GM12878 (cell line): Measurements from ENCODE around the gene RASA1. TPM values are rescaled to one million over a fixed set of nuclear protein-coding genes. Genes with fewer than 3 reads are reported as not detected.

Experiments
- ATAC-seq: fragments of 200-7000 bp; cut with Tn5 transposase; 3 replicates; pipeline ENCODE4 v1.9.1; 2020; ENCODE audit warnings: mild to moderate bottlenecking, moderate library complexity
- BruUV-seq: library from RNA; stranded (reverse); fragments of 400-500 nt; replicated peaks from 2 replicates; lab custom pipeline; 2021; lab: Mats Ljungman, UMichigan
- CTCF ChIA-PET: fragments of 300-600 bp; sonication (Branson Sonifier 250); formaldehyde crosslinking; extraction: SDS; loops from one replicate; lab custom pipeline; 2021; ENCODE audit warnings: inconsistent platforms; lab: Yijun Ruan, JAX
- POLR2A ChIA-PET: fragments of 350-600 bp; formaldehyde crosslinking; extraction: SDS; loops from one replicate; lab custom pipeline; 2021; ENCODE audit warnings: inconsistent platforms; lab: Charles Lee
- RAD21 ChIA-PET: fragments of 300-600 bp; sonication (Branson Sonifier 250); formaldehyde crosslinking; loops from one replicate; lab custom pipeline; 2023; ENCODE audit warnings: antibody characterized with exemption; ENCODE audit not compliant: unreplicated experiment; lab: Charles Lee
- SMC1A ChIA-PET: fragments of 300-600 bp; sonication (Branson Sonifier 250); formaldehyde crosslinking; loops from one replicate; lab custom pipeline; 2023; ENCODE audit not compliant: unreplicated experiment, uncharacterized antibody; lab: Charles Lee
- DNase-seq: peaks from one replicate; pipeline ENCODE4 v3.0.0-alpha.2; 2011; ENCODE audit warnings: low read depth, low spot score
- FAIRE-seq: peaks from 3 replicates; lab custom pipeline; 2011; peaks lifted over from hg19 to GRCh38; lab: Jason Lieb, UNC
- H2AFZ ChIP-seq: 2 replicates; pipeline ENCODE4 v1.6.0; 2011; ENCODE audit warnings: low read depth, low read length, control low read depth; ENCODE audit not compliant: control insufficient read depth
- H3K27ac ChIP-seq: 2 replicates; pipeline ENCODE4 v1.5.1; 2011; ENCODE audit warnings: control low read depth; ENCODE audit not compliant: control insufficient read depth, insufficient read depth
- H3K27me3 ChIP-seq, 2 experiments: replicated peaks in 1 of 2; 2 replicates each; pipeline versions ENCODE4 v1.6.0 to v1.6.1; 2011; ENCODE audit warnings: low read length in 1 of 2; ENCODE audit not compliant: control insufficient read depth in 2 of 2, insufficient read depth in 2 of 2
- H3K36me3 ChIP-seq, 2 experiments: 2 replicates each; pipeline ENCODE4 v1.5.1; 2011; ENCODE audit warnings: low read length in 1 of 2; ENCODE audit not compliant: control insufficient read depth in 2 of 2, insufficient read depth in 2 of 2
- H3K4me1 ChIP-seq: 2 replicates; pipeline ENCODE4 v1.6.1; 2011; ENCODE audit warnings: mild to moderate bottlenecking, low read length, moderate library complexity, mixed read lengths; ENCODE audit not compliant: control insufficient read depth, insufficient read depth
- H3K4me2 ChIP-seq: 2 replicates; pipeline ENCODE4 v1.6.0; 2011; ENCODE audit warnings: control low read depth; ENCODE audit not compliant: control insufficient read depth, insufficient read depth
- H3K4me3 ChIP-seq: fragments of 200-600 bp; sonication (generic); 2 replicates; pipeline ENCODE4 v1.5.1; 2016
- H3K79me2 ChIP-seq: 2 replicates; pipeline ENCODE4 v1.6.0; 2011; ENCODE audit warnings: low read length; ENCODE audit not compliant: control insufficient read depth, insufficient read depth
- H3K9ac ChIP-seq: 2 replicates; pipeline ENCODE4 v1.8.0; 2011; ENCODE audit warnings: low read length, control low read depth, mixed read lengths; ENCODE audit not compliant: control insufficient read depth, insufficient read depth
- H3K9me3 ChIP-seq: replicated peaks from 3 replicates; pipeline ENCODE4 v1.5.1; 2011; ENCODE audit warnings: mild to moderate bottlenecking, low read length; ENCODE audit not compliant: control insufficient read depth, insufficient read depth
- H4K20me1 ChIP-seq: 2 replicates; pipeline ENCODE4 v1.6.0; 2011; ENCODE audit not compliant: control insufficient read depth, insufficient read depth
- ASH2L ChIP-seq: fragments of 300-600, 200-600 bp; sonication (generic); IDR thresholded peaks from 2 replicates; pipeline ENCODE4 v1.6.1; 2017; ENCODE audit warnings: low read depth, mild to moderate bottlenecking, borderline replicate concordance
- BRCA1 ChIP-seq: IDR thresholded peaks from 2 replicates; pipeline ENCODE4 v1.6.1; 2011; ENCODE audit warnings: low read depth, low read length, improper control_type of control experiment
- CEBPB ChIP-seq, 2 experiments: fragments of 150-350 bp in 1 of 2; IDR thresholded peaks; 2 replicates each; pipeline ENCODE4 v1.6.1; 2012 to 2014; ENCODE audit warnings: low read depth in 2 of 2, low read length in 2 of 2, borderline replicate concordance in 1 of 2, inconsistent platforms in 1 of 2
- HCFC1 ChIP-seq: fragments of 150-350 bp; IDR thresholded peaks from 2 replicates; pipeline ENCODE4 v1.6.1; 2014; ENCODE audit warnings: low read length
- HDAC6 ChIP-seq: fragments of 200-600 bp; sonication (generic); IDR thresholded peaks from one replicate; pipeline ENCODE4 v1.8.0; 2017; ENCODE audit warnings: antibody characterized with exemption; ENCODE audit not compliant: unreplicated experiment
- JUNB ChIP-seq: IDR thresholded peaks from 2 replicates; pipeline ENCODE4 v1.6.1; 2016; ENCODE audit warnings: antibody characterized with exemption, mild to moderate bottlenecking
- NR2C1 ChIP-seq: fragments of 450-650 bp; IDR thresholded peaks from 2 replicates; pipeline ENCODE4 v1.6.1; 2017; ENCODE audit warnings: antibody characterized with exemption, mild to moderate bottlenecking, moderate library complexity
- PAX8 ChIP-seq: fragments of 450-650 bp; IDR thresholded peaks from 2 replicates; pipeline ENCODE4 v1.6.1; 2017; ENCODE audit warnings: mild to moderate bottlenecking, moderate library complexity
- SMAD1 ChIP-seq: fragments of 450-650 bp; IDR thresholded peaks from 2 replicates; pipeline ENCODE4 v1.6.1; 2018; ENCODE audit warnings: mild to moderate bottlenecking, low read depth; ENCODE audit not compliant: partially characterized antibody
- SREBF2 ChIP-seq: IDR thresholded peaks from 2 replicates; pipeline ENCODE4 v1.6.1; 2012; ENCODE audit warnings: mild to moderate bottlenecking, low read length
- YY1 ChIP-seq: IDR thresholded peaks from 2 replicates; pipeline ENCODE4 v1.6.1; 2011; ENCODE audit warnings: low read depth, mild to moderate bottlenecking, low read length
- WGBS: methylation state at CpG from one replicate; pipeline ENCODE4 v1.1.6; 2016; ENCODE audit warnings: low lambda C conversion rate; ENCODE audit not compliant: insufficient replicate concordance, insufficient coverage; ENCODE audit errors: missing lambda C conversion rate; 5-methylcytosine and 5-hydroxymethylcytosine counted together
- in situ Hi-C: fragments of 300-500 bp; cut with MboI; formaldehyde crosslinking; loops from 9 replicates; pipeline ENCODE4 v1.14.3; 2018; ENCODE audit warnings: mixed read lengths
- intact Hi-C: fragments of 100-400 bp; cut with micrococcal nuclease; formaldehyde crosslinking; loops from one replicate; pipeline ENCODE4 v1.14.2; 2022; ENCODE audit not compliant: unreplicated experiment
- polyA plus RNA-seq, 11 experiments: library from polyadenylated mRNA; depleted of rRNA in 4 of 11; unstranded in 6 of 11; stranded (reverse) in 5 of 11; fragments of >200 nt; fragmentation: Nextera tagmentation in 4 of 11; fragmentation: Illumina TruSeq in 1 of 11; extraction: Ambion mirVana in 4 of 11; extraction: Trizol in 1 of 11; gene quantifications; 1 replicate in 1 of 11; 2 replicates in 10 of 11; pipeline versions ENCODE4 v1.2.1 to v1.2.3, GENCODE V29; 2011 to 2016; ENCODE audit warnings: inconsistent platforms in 2 of 11, missing spikeins in 2 of 11, low read depth in 1 of 11
- total RNA-seq, 4 experiments: library from RNA; depleted of rRNA in 3 of 4; stranded (reverse); fragments of >200 nt in 3 of 4; fragmentation: Illumina TruSeq in 1 of 4; extraction: Trizol in 1 of 4; gene quantifications; 2 replicates each; pipeline versions ENCODE4 v1.2.1 to v1.2.3, GENCODE V29; 2013 to 2021
- TF ChIP-seq, protein P1 (sequence below): fragments of 450-650 bp; formaldehyde crosslinking; IDR thresholded peaks from 2 replicates; pipeline ENCODE4 v1.4.0; 2020; ENCODE audit warnings: mild to moderate bottlenecking, moderate library complexity
- TF ChIP-seq, protein P2 (sequence below): fragments of 450-650 bp; IDR thresholded peaks from 2 replicates; pipeline ENCODE4 v1.6.1; 2017; ENCODE audit warnings: mild to moderate bottlenecking, low read depth, inconsistent platforms; ENCODE audit not compliant: poor library complexity, severe bottlenecking
- TF ChIP-seq, protein P3 (sequence below): fragments of 150-350 bp; IDR thresholded peaks from 2 replicates; pipeline ENCODE4 v1.6.1; 2016; ENCODE audit warnings: low read depth, low read length

The RASA1 gene
- total and polyA plus RNA-seq, 10 of the 15 experiments (the other 5 are each of a cell fraction or from before 2014, with no cell fraction given) = 7.8 to 72.3 (median 21.8) TPM

DNA sequence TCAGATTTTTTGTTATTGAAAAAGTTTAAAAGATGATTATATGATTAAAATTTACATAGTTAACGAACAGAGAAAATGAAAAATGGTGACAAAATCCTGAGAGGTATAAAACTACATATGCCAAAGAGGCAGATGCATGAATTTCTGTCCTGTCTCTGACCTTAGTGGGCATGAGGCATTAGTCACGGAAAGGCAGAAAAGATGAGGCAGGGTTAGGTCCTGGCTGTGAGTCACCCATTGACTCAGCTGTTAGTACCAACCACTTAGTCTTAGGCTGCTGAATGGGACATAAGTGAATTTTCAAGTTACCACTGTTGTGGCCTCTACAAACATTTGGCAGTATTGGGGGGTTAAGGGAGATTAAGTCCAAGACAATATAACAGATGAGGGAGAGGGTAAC lies 33.1 kb downstream of the RASA1 start:
- intact Hi-C loops (no loop called here), in situ Hi-C loops (no loop called here)
- no peaks in the 10 kb centered on the region for H4K20me1 ChIP-seq
- BruUV-seq = no TSS peak
- no peak overlapping the region for H3K27ac ChIP-seq
- no peak overlapping the region for H3K4me3 ChIP-seq
- SMC1A ChIA-PET = interaction anchor here (0.8 to 1.3 kb wide), 5 partner anchors 18 to 68 kb away, joined by 3 to 4 read pairs (median 3); no protein-coding TSS in a partner anchor
- POLR2A ChIA-PET = no interaction called here
- H3K36me3 ChIP-seq = peaks cover 1 to 19% of the 10 kb centered on the region in 2 experiments; a peak in 3 of 4 replicates
- DNase-seq = no peak
- no peak for FAIRE-seq
- peaks cover 9% of the 10 kb centered on the region; the same call in 1 of the 2 replicates for H3K4me1 ChIP-seq
- H2AFZ ChIP-seq = no peak overlapping the region
- H3K79me2 ChIP-seq = peaks cover 62% of the 10 kb centered on the region
- H3K27me3 ChIP-seq = no peaks in the 10 kb centered on the region
- 78% methylated on average over 2 of the region's 2 CpGs for WGBS
- RAD21 ChIA-PET = interaction anchor here (1.0 kb wide), 1 partner anchor 31 kb away, joined by 4 read pairs; no protein-coding TSS in a partner anchor
- no peak overlapping the region for H3K9ac ChIP-seq
- no peak overlapping the region for H3K4me2 ChIP-seq
- TF ChIP-seq, protein P1, sequence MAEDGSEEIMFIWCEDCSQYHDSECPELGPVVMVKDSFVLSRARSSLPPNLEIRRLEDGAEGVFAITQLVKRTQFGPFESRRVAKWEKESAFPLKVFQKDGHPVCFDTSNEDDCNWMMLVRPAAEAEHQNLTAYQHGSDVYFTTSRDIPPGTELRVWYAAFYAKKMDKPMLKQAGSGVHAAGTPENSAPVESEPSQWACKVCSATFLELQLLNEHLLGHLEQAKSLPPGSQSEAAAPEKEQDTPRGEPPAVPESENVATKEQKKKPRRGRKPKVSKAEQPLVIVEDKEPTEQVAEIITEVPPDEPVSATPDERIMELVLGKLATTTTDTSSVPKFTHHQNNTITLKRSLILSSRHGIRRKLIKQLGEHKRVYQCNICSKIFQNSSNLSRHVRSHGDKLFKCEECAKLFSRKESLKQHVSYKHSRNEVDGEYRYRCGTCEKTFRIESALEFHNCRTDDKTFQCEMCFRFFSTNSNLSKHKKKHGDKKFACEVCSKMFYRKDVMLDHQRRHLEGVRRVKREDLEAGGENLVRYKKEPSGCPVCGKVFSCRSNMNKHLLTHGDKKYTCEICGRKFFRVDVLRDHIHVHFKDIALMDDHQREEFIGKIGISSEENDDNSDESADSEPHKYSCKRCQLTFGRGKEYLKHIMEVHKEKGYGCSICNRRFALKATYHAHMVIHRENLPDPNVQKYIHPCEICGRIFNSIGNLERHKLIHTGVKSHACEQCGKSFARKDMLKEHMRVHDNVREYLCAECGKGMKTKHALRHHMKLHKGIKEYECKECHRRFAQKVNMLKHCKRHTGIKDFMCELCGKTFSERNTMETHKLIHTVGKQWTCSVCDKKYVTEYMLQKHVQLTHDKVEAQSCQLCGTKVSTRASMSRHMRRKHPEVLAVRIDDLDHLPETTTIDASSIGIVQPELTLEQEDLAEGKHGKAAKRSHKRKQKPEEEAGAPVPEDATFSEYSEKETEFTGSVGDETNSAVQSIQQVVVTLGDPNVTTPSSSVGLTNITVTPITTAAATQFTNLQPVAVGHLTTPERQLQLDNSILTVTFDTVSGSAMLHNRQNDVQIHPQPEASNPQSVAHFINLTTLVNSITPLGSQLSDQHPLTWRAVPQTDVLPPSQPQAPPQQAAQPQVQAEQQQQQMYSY (CRISPR knock-in tag) = no peak
- TF ChIP-seq SMAD1 (no peak), HDAC6 (no peak), PAX8 (no peak), CEBPB (IDR thresholded peaks at IDR 0.05; ENCODE audit: borderline replicate concordance in 1 of 2, low read depth in 2 of 2, low read length in 2 of 2) (no peak), NR2C1 (no peak), SREBF2 (no peak), HCFC1 (no peak), YY1 (no peak), BRCA1 (no peak), ASH2L (no peak), JUNB (no peak)
- TF ChIP-seq, protein P2, sequence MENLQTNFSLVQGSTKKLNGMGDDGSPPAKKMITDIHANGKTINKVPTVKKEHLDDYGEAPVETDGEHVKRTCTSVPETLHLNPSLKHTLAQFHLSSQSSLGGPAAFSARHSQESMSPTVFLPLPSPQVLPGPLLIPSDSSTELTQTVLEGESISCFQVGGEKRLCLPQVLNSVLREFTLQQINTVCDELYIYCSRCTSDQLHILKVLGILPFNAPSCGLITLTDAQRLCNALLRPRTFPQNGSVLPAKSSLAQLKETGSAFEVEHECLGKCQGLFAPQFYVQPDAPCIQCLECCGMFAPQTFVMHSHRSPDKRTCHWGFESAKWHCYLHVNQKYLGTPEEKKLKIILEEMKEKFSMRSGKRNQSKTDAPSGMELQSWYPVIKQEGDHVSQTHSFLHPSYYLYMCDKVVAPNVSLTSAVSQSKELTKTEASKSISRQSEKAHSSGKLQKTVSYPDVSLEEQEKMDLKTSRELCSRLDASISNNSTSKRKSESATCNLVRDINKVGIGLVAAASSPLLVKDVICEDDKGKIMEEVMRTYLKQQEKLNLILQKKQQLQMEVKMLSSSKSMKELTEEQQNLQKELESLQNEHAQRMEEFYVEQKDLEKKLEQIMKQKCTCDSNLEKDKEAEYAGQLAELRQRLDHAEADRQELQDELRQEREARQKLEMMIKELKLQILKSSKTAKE = no peak
- TF ChIP-seq, protein P3, sequence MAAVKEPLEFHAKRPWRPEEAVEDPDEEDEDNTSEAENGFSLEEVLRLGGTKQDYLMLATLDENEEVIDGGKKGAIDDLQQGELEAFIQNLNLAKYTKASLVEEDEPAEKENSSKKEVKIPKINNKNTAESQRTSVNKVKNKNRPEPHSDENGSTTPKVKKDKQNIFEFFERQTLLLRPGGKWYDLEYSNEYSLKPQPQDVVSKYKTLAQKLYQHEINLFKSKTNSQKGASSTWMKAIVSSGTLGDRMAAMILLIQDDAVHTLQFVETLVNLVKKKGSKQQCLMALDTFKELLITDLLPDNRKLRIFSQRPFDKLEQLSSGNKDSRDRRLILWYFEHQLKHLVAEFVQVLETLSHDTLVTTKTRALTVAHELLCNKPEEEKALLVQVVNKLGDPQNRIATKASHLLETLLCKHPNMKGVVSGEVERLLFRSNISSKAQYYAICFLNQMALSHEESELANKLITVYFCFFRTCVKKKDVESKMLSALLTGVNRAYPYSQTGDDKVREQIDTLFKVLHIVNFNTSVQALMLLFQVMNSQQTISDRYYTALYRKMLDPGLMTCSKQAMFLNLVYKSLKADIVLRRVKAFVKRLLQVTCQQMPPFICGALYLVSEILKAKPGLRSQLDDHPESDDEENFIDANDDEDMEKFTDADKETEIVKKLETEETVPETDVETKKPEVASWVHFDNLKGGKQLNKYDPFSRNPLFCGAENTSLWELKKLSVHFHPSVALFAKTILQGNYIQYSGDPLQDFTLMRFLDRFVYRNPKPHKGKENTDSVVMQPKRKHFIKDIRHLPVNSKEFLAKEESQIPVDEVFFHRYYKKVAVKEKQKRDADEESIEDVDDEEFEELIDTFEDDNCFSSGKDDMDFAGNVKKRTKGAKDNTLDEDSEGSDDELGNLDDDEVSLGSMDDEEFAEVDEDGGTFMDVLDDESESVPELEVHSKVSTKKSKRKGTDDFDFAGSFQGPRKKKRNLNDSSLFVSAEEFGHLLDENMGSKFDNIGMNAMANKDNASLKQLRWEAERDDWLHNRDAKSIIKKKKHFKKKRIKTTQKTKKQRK = no peak
- H3K9me3 ChIP-seq = peaks cover 6% of the 10 kb centered on the region; the same call in 2 of the 3 replicates
- peak; percentile 32 for ATAC-seq
- CTCF ChIA-PET = no interaction called here
